ENCODE data around the gene CABLES1.

CABLES1 gene

DNA sequence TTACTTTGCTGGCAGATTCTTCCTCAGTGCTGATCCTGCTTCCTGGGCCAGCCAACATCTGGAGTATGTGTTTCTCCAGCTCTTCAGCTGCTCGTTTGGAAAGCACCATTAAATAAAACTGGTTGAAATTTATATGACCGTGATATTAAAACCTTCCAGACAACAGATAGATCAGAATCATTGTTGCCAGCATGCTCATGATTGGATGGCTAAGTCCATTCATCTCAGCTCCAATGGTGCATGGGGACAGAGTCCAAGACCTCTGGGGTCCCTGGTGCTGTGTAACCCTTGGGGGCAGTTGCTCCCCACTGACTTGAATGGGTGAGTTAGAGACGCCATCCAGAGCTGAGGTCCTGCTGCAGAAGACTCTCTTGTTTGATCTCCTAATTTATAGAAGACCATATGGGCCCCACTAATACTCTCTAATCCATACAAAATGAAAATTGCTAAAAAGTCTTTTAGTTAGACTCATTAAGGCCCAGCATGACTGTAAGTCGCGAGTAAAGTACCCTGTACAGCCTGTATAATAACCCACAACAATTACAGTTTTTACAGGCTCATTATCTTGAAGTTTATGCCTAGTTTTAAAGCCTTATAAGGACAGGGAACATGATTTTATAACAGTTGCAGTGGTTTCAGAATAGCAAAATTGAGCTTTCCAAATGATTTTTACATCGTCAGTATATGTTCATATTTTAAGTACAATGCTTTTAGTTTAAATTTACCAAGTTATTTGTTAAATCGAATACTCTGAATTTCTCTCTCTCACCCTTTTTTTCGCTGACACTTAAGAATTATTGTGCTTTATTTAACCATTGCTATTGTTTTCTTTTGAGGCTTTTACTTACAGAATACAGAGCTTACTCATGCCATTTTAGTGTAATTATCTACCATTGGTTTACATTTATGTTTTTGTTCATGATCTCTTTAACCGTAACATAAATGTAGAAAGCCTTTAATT is 60.0 kb downstream of the CABLES1 start:
- DNase-seq = no peak

DNA sequence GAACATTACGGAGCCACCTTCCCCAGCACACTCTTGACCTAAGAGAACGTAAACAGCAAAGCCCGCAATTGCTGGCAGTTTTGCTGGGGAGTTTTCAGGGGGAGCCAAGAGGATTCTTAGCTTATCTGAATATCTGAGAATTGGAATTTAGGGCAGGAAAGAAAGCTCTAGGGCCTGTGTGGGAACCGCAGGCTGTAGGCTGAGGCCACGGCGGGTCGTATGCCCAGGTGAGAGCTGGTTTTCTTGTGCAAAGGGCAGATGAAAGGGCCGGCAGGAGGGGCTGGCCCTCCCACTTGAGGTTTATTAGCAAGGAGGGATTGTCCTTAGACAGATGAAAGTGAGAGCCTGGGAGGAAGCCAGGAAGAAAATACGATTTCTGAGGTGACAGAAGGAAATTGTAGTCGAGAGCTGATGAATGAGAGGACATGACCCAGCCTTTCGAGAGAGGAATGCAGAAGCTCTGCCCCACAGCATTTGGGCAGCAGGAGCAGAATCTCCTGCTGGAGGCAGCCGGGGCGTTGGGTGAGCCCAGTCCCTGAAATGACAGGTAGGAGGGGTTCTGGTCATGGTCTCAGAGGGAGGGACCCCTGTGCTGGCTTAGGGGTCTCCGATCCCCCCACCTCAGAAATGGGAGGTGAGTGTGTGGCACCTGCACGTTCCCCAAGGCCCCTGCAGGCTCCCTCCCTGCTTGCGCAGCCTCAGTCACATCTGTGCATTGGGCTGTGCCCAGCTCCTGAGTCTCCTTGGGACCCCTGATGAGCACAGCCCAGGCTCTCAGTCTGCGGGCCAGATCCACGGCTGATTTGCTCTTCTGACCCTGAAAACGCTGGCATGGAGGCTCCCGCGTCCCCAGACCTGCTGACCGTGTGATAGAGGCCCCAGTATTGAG is 61.1 kb downstream of the CABLES1 start:
- DNase-seq = no peak

DNA sequence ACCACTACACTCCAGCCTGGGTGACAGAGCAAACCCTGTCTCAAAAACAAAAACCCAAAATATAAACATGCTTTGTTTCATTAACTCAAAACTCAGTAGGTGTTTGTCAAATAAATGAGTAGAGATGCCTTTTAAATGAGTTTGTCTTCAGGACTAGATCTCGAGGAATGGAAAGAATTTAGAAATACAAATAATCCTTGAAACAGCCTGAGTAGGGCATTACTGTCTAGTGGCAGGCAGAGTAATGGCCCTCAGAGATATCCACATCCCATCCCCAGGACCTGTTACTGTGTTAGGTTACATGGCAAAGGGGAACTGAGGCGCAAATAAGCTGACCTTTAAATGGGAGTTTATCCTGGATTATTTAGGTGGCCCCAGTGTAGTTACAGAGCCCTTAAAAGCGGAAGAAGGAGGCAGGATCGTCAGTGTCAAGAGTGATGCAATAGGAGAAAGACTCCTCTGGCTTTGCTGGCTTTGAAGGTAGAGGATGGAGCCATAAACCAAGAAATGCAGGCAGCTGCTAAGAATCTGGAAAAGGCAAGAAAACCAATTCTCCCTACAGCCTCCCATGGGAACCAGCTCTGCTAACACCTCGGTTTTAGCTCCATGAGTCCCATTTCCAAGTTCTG is 63.0 kb downstream of the CABLES1 start:
- DNase-seq = no peak

DNA sequence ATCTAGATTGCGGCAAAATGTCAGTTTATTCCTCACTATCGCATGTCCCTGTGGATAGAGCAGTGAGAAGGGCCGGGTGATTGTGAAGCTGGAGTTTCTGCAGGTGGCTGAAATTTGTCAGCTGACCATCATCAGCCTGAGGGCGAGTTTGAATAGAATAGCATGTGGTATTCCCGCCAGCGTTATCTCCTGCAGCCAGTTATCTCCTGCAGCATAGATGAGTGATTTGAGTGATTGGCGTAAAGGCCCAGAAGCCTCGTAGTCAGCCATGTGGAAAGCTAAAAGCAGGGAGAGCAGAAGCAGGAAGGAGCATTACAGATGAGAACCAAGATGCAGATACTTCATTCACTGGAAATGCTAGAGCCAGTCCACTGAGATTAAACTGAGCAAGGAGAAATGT is 65.5 kb downstream of the CABLES1 start:
- DNase-seq = no peak

DNA sequence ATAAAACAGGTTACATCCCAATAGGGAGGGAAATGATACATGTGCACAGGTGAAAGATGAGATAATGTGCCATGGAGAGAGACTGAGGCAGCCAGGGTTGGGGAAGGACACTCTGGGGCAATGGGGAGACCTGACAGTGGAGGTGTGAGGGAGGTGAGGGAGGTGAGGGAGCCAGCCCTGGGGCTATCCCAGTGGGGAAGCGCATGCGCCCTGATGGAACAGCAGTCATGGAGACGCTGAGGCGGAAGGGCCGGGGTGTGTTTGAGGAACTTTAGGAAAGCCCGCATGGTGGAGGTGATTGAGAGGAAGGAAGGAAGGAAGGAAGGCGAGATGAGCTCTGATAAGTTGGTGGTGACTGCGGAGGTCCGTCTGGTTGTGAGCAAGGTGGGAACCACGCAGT is 66.5 kb downstream of the CABLES1 start:
- DNase-seq = no peak

DNA sequence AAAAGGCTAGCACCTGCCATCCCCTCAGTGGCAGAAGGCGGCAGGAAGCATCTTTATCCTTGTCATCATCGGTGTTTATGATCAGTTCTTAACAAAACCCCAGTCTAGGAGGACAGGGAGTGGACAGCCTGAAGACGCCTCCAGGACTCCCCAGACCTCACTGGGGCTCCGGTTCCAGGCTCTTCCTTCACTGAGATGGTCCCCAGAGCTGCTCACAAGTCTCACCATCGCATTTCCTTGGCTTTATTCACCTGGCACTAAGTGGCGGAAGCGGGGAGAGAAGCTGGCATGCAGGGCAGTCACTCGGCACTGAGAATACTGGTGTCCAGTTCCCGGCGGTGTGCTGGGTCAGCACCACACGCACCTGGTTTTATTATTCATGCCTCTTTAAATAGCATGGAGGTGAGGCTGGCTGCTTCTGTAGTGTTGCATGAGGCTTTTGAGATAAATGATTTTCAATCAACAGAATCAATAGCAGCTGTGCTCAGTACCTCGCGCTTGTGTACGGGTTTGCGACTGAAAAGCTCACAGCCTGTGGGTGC is 68.7 kb downstream of the CABLES1 start:
- no peak for DNase-seq

DNA sequence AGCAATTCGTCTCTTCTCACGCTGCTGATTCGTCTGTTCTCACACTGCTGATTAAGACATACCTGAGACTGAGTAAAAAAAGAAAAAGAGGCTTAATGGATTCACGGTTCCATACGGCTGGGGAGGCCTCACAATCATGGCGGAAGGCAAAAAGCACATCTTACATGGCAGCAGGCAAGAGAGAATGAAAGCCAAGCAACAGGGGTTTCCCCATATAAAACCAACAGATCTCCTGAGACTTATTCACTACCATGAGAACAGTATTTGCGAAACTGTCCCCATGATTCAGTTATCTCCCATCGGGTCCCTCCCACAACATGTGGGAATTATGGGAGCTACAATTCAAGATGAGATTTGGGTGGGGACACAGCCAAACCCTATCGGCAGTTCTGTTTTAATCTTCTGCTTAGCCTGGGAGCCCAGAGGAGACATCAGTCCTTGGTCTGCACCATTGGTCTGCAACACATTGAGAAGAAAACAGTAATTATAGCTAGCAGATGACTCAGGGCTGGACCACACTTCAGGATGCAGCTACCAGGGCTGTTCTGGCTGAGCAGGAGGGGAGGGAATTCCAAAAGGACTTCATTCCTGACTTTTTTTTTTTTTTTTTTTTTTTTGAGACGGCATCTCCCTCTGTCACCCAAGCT is 69.4 kb downstream of the CABLES1 start:
- DNase-seq = peak; percentile 50

DNA sequence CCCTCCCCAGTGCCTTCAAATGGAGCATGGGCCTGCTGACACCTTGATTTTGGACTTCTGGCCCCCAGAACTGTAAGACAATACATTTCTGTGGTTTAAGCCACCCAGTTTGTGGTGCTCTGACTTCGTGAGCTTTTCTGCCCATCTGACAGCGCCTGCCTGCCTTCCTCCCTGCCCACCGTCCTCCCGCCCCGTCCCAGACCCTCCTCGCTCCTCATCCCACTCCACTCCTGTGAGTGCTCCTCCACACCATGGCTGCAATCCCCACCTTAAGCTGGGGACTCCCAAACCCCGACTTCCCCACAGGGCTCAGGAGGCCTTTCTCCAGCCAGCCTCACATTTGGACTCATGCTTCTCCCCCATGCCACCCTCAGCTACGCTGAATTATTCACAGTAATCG is 70.7 kb downstream of the CABLES1 start:
- no peak for DNase-seq

DNA sequence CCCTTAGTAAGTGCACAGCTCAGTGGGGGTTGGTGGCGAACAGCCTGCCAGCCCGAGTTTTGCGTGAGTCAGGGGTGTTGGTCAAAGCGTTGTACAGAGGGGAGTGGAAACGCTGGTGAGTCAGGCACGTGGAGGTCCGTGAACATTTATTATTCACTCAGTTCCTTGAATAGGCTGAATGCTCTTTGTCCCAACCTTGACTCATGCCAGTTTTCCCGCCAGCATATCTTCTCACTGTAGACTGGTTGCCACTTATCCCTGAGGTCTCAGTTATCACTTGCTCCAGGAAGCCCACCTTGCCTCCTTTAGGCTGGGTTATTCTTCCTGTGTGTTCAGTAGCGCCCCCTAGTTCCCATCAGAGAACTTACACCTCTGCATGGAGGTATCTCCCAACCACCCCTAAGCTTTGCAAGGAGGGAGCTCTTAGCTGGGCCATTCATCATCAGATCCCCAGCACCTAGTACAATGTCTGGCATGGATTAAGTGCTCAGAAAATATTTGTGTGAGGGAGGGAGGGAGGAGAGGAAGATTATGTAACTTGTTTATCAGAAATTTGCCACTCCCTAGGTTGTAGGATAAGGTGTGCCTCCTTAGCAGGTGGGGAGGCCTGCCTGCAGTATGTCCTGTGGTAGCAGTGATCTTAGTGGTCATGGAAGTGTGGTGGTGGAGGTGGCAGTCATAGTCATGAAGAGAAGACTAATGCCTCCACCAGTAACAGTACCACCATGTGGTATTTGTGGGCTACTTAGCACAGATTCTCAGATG is 72.1 kb downstream of the CABLES1 start:
- DNase-seq = no peak

DNA sequence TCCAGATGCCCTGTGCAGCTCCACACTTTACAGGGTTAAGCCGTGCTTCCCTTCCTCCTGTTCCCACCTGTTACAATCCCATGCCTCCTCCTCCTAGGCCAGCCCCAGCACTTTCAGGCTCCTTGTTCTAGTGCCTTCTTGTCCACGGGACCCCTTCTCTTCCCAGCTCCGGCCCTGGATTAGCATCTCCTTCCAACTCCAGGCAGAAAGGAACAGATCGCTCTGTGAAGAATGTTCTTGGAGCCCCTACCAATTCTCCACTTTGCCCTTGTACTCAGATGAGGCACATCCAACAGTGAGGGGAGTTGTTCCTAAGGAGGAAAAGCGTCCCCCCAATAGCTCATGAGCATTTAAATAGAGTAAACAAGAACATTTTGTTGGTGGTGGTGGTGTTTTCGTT is 72.7 kb downstream of the CABLES1 start:
- no peak for DNase-seq

DNA sequence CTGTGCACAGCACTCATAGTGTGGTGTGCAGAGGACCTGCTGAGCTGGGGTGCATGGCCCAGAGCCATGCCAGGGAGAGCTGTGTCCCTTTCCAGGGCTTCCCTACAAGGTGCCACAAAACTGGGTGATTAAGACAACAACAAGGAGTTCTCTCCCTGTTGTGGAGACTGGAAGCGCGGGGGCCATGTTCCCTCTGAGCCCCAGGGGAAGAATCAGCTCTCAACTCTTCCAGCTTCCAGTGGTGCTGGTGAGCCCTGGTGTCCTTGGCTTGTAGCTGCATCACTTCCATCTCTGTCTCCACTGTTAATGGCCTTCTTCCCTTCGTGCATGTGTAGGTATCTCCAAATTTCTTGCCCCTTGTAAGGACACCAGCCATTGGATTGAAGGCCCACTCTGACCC is 73.3 kb downstream of the CABLES1 start:
- no peak for DNase-seq

DNA sequence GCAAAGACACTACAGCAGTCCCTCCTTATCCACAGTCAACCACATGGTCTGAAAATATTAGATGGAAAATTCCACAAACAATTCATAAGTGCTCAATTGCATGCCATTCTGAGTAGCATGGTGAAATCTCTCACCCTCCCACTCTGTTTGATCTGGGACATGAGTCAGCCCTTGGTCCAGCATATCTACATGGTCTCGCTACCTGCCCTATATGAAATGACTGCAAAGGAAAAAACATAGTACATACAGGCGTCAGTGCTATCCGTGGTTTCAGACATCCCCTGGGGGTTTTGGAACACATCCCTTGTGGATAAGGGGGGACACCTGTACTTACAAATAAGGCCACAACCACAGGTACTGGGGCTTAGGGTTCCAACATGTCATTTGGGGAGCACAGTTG is 73.7 kb downstream of the CABLES1 start:
- no peak for DNase-seq

DNA sequence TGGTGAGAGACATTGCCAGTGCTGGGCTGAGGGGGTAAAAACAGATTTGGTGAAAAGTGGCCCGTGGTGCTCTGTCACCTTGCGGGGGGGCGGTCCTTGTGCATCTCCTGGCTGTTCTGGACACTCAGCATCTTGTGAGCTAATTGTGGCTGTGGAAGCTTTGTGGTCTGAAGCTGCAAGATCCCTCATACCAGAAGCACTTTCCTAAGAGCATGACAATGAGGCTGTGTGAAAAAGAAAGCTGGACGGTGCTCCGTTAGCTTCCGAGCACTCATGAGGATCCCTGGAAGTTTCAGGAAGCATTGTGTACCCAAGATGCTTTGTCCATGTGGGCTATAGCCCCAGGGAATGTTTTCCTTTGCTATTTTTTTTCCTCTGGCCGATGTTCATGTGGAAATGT is 74.5 kb downstream of the CABLES1 start:
- no peak for DNase-seq

DNA sequence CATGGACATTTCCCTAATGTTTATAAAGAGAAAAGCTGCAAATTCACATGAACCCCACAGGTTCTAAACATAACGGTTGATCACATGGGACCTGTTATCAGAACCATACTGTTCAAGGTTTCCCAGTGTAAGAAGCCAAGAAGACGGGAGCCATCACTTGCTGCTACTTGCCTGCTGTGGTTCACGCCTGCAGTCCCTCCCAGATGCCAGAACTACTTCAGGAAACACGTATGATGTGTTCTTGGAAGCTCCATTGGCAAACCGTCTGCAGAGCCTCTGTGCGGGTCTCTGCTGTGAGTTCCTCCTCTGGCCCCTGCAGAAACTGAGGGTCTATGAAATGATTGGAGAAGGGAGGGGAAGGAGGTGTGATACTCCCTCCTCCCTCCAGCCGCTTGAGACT is 75.2 kb downstream of the CABLES1 start:
- DNase-seq = no peak

DNA sequence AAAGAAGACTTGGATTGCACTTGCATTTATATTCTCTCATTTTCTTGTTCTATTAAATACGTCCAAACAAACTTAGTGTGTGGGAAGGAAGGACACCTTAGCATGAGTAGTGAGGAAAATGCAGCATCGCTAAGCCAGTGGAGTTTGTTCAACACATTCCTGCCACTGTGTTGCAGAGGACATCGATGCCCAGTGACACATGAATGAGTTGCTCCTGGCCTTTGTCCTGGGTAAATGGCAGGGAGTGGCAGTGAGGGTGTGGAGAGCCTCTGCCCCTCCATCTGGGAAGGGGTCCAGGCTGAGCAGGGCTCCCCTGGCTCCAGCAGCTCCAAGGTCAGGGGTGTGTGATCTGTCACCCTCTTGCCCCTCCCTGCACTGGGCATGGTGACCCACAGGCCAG is 75.9 kb downstream of the CABLES1 start:
- no peak for DNase-seq

DNA sequence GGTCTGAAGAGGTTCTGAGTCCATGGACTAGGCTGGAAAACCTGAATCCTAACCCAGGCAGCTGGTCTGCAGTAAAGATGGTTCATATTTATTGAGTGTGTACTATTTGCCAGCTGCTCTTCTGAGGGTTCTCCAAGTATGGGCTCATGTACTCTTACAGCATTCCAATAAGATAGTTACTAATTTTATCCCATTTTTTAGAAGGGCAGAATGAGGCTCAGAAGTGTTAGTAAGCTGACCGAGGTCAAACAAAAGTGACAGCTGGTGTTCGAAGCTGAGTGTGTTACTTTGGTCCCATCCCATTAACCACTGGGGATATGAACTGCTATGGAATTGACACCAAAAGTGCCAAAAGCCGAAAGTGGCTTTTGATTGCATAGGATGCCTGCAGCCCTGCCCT is 76.9 kb downstream of the CABLES1 start:
- DNase-seq = no peak

DNA sequence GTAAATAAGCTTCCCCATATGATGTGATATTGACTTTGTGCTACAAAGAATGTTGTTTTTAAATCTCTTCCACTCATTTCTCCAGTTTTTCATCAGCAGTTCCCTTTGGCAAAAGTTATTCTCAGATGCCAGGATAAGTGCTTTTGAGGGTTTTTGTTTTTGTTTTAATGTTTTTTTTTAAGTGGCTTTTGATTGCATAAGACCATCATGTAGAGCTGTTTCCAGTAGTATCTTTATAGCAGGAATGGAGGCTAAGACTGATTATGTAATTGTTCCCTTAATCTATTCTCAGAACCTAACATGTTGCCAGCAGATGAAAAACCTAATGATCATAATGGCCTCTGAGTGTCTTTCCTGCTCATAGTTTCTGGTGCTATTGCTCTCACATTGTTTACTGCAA is 77.9 kb downstream of the CABLES1 start:
- DNase-seq = no peak

DNA sequence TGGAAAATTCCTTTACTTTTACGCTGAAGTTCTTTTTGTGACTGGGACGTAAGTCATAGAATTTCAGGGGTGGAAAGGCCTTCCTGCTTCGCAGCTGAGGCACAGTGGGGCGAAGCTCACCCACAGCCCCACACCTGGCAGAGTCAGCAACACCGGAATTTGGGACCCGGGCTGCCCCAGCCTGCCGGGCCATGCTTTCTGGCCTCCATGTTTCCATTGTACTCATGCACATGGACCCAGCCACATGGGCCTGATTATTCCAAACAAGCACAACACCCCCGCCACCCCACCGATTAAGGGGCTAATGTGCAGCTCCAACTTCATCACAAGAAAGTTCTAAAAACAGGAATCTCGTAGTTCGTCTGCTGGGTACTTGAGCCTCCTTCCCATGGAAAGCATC is 82.5 kb downstream of the CABLES1 start:
- no peak for DNase-seq

DNA sequence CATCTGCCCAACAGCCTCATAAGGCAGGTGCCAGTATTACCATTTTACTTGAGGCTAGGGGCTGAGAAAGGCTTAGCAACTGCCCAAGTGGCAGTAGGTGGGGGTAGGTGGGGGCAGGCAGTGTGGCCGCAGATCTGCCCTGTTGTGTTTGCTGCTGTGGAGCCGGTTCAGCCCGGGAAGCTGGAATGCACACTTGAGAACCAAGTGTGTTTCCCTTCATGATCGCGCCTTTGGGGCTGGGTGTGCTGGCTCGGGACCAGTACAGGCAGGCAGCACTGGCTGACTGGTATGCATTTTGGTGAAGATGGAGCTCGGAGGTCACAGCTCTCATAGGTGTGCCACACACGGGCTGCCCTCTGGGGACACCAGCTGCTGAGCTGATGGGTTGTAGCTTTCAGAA is 85.1 kb downstream of the CABLES1 start:
- DNase-seq = no peak

DNA sequence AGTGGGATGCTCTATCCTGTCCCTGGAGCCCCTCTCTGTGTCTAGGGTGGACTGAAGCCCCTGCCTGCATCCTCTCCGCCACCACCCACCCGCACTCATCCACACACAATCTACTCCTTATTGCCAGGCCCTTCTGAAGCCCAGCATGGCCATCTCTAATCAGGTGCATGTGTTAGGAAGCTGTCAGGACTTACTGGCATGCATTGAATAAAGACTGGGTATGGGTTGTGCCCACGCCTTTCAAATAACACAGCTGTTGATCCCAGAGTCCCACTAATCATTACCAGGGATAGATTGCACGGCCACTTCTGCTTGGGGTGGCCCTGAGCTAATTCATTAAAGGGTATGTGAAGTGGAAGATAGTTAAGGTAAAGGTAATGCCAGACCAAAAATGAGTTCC is 88.4 kb downstream of the CABLES1 start:
- no peak for DNase-seq

DNA sequence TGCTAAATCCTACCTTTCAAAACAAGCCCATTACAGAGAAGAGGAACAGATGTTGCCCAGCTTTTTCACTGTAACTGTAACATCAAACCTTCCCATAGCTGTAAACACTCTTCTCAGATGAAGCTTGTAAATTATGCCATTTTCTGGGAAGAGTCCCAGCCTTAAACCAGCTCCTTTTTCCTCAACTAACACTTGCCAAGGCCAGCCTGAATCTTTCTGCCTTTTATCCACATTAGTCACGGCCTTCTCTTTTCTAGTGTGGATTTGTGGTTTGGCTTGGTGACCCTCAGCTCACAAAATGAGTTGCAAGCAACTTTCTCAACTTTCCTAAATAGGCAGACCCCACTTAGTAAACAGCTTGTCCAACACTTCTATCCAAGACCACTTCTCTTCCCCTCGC is 90.2 kb downstream of the CABLES1 start:
- peak; percentile 97 for DNase-seq

DNA sequence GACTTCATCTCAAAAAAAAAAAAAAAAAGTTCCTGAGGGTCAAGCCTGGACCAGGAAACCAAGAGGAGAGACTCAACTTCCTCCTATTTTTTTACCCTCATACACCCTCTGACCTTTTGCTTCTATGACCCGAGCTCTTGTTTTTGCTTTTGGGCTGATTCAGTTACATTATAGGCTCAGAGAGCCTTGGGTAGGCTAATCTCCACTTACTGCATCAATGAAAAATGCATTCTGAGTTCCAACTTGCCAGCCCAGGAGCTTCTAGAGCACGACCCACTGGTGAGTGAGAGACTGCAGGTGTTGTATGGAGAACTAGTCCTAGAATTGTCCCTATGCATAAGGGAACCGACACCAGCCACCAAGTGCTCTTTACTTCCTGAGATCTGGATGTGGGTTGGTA is 91.1 kb downstream of the CABLES1 start:
- peak; percentile 33 for DNase-seq

Measured in fibroblast of skin of abdomen (primary cell).